ENCODE results near the gene SVBP. TPM values are rescaled to one million over a fixed set of nuclear protein-coding genes. Genes with fewer than 3 reads are reported as not detected.

Gene SVBP
- total RNA-seq, 1 donor from 2014 or later, result 10.9 TPM

DNA sequence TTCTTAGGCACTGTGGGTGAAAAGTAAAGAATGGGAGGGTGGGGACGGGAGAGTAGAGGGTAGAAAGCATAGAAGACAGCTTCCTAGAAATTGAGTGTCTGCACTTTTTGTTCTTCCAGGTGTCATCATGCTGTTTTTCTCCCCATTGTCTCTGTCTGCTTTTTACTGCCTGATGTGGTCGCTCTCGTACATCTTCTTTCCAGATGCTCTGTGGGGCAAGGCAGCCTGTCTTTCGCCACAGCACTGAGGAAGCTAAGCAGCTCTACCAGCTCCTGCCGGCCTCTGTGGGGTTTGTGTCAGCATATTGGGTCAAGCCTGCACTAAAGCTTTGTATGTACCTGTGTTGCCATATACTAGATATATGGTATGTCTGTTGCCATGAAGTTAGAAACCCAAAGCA, 19.2 kb downstream of the SVBP start:
- Histone ChIP-seq H3K4me1 (no peaks in the 10 kb centered on the region), H3K27ac (replicated peaks) (no peak overlapping the region), H3K36me3 (no peaks in the 10 kb centered on the region), H3K27me3 (ENCODE audit: low read depth) (no peaks in the 10 kb centered on the region), H3K9me3 (replicated peaks) (no peaks in the 10 kb centered on the region), H3K4me3 (no peak overlapping the region)
- intact Hi-C loops (cut with micrococcal nuclease), result no loop called here
- no peak for DNase-seq
- TF ChIP-seq, protein P1, sequence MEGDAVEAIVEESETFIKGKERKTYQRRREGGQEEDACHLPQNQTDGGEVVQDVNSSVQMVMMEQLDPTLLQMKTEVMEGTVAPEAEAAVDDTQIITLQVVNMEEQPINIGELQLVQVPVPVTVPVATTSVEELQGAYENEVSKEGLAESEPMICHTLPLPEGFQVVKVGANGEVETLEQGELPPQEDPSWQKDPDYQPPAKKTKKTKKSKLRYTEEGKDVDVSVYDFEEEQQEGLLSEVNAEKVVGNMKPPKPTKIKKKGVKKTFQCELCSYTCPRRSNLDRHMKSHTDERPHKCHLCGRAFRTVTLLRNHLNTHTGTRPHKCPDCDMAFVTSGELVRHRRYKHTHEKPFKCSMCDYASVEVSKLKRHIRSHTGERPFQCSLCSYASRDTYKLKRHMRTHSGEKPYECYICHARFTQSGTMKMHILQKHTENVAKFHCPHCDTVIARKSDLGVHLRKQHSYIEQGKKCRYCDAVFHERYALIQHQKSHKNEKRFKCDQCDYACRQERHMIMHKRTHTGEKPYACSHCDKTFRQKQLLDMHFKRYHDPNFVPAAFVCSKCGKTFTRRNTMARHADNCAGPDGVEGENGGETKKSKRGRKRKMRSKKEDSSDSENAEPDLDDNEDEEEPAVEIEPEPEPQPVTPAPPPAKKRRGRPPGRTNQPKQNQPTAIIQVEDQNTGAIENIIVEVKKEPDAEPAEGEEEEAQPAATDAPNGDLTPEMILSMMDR (IDR thresholded peaks at IDR 0.05; ENCODE audit: borderline replicate concordance), result no peak

- DNase-seq, result no peak
- Histone ChIP-seq H3K36me3 (no peaks in the 10 kb centered on the region), H3K4me3 (no peak overlapping the region), H3K9me3 (replicated peaks) (no peaks in the 10 kb centered on the region), H3K27me3 (ENCODE audit: low read depth) (no peaks in the 10 kb centered on the region), H3K27ac (replicated peaks) (no peak overlapping the region), H3K4me1 (no peaks in the 10 kb centered on the region)
- intact Hi-C loops (cut with micrococcal nuclease), result no loop called here
- TF ChIP-seq, protein P1 (IDR thresholded peaks at IDR 0.05; ENCODE audit: borderline replicate concordance), result no peak
These were observed 19.8 kb downstream of the SVBP start for GRCh38 chr1:42797414-42797813.

GRCh38 chr1:42793824-42794223, 23.4 kb downstream of the SVBP start:
- H3K36me3 ChIP-seq, result no peaks in the 10 kb centered on the region
- H3K4me1 ChIP-seq, result no peaks in the 10 kb centered on the region
- TF ChIP-seq, protein P1 (IDR thresholded peaks at IDR 0.05; ENCODE audit: borderline replicate concordance), result no peak
- H3K27ac ChIP-seq (replicated peaks), result no peak overlapping the region
- no peaks in the 10 kb centered on the region for H3K27me3 ChIP-seq (ENCODE audit: low read depth)
- H3K4me3 ChIP-seq, result no peak overlapping the region
- no peak for DNase-seq
- intact Hi-C loops (cut with micrococcal nuclease), result no loop called here
- no peaks in the 10 kb centered on the region for H3K9me3 ChIP-seq (replicated peaks)

GRCh38 chr1:42788021-42788420, 29.2 kb downstream of the SVBP start:
- Histone ChIP-seq H3K27me3 (ENCODE audit: low read depth) (no peaks in the 10 kb centered on the region), H3K4me1 (peaks cover 19% of the 10 kb centered on the region), H3K4me3 (no peak overlapping the region), H3K36me3 (no peaks in the 10 kb centered on the region), H3K9me3 (replicated peaks) (no peaks in the 10 kb centered on the region), H3K27ac (replicated peaks) (no peak overlapping the region)
- DNase-seq, result no peak
- intact Hi-C loops (cut with micrococcal nuclease), result no loop called here
- TF ChIP-seq, protein P1 (IDR thresholded peaks at IDR 0.05; ENCODE audit: borderline replicate concordance), result no peak

- peaks cover 19% of the 10 kb centered on the region for H3K4me1 ChIP-seq
- TF ChIP-seq, protein P1 (IDR thresholded peaks at IDR 0.05; ENCODE audit: borderline replicate concordance), result no peak
- no peak for DNase-seq
- intact Hi-C loops (cut with micrococcal nuclease), result no loop called here
- no peaks in the 10 kb centered on the region for H3K27me3 ChIP-seq (ENCODE audit: low read depth)
- H3K9me3 ChIP-seq (replicated peaks), result no peaks in the 10 kb centered on the region
- no peak overlapping the region for H3K27ac ChIP-seq (replicated peaks)
- H3K4me3 ChIP-seq, result no peak overlapping the region
- H3K36me3 ChIP-seq, result peaks cover 13% of the 10 kb centered on the region
These were observed 31.1 kb downstream of the SVBP start for GRCh38 chr1:42786097-42786496.
